DOHH2 (cell line): ENCODE results near the gene TLE7.

ENCODE experiments used
- H3F3A ChIP-seq: fragments of 200-600 bp; sonication (generic), shearing (Covaris generic); 2 replicates; pipeline ENCODE4 v1.6.0; 2016; ENCODE audit warnings: antibody characterized with exemption, mild to moderate bottlenecking; ENCODE audit not compliant: control insufficient read depth, insufficient read depth
- H3K27ac ChIP-seq: fragments of 200-600 bp; sonication (generic); 2 replicates; pipeline ENCODE4 v1.5.1; 2014; ENCODE audit warnings: low read depth, mild to moderate bottlenecking, low read length, moderate library complexity
- H3K27me3 ChIP-seq: fragments of 200-600 bp; sonication (generic); 2 replicates; pipeline ENCODE4 v1.6.1; 2014; ENCODE audit warnings: mild to moderate bottlenecking, low read length, mixed read lengths; ENCODE audit not compliant: control insufficient read depth
- H3K36me3 ChIP-seq: fragments of 200-600 bp; sonication (generic); 2 replicates; pipeline ENCODE4 v1.6.1; 2014; ENCODE audit warnings: mild to moderate bottlenecking, low read length, moderate library complexity, mixed read lengths; ENCODE audit not compliant: control insufficient read depth
- H3K4me1 ChIP-seq: fragments of 200-600 bp; sonication (generic); 2 replicates; pipeline ENCODE4 v1.6.1; 2014; ENCODE audit warnings: mild to moderate bottlenecking, low read length, mixed read lengths; ENCODE audit not compliant: control insufficient read depth
- H3K4me2 ChIP-seq: fragments of 200-600 bp; sonication (generic); 2 replicates; pipeline ENCODE4 v1.6.0; 2014; ENCODE audit warnings: mild to moderate bottlenecking, low read length, moderate library complexity
- H3K4me3 ChIP-seq: fragments of 200-600 bp; sonication (generic); 2 replicates; pipeline ENCODE4 v1.5.1; 2014; ENCODE audit warnings: mild to moderate bottlenecking, low read length, mixed read lengths
- H3K79me2 ChIP-seq: fragments of 200-600 bp; sonication (generic); 2 replicates; pipeline ENCODE4 v1.6.1; 2014; ENCODE audit warnings: mild to moderate bottlenecking, low read length, mixed read lengths; ENCODE audit not compliant: control insufficient read depth
- H3K9me2 ChIP-seq: fragments of 200-600 bp; sonication (generic); replicated peaks from 2 replicates; pipeline ENCODE4 v1.6.1; 2014; ENCODE audit warnings: mild to moderate bottlenecking, low read length, mixed read lengths; ENCODE audit not compliant: control insufficient read depth
- H3K9me3 ChIP-seq: fragments of 200-600 bp; sonication (generic); 2 replicates; pipeline ENCODE4 v1.6.1; 2014; ENCODE audit warnings: antibody characterized with exemption, low read length, mixed read lengths; ENCODE audit not compliant: control insufficient read depth, insufficient read depth
- H4K20me1 ChIP-seq: fragments of 200-600 bp; sonication (generic); 2 replicates; pipeline ENCODE4 v1.6.0; 2014; ENCODE audit warnings: low read depth, mild to moderate bottlenecking, antibody characterized with exemption, low read length, moderate library complexity; ENCODE audit not compliant: control insufficient read depth, insufficient read depth
- CTCF ChIP-seq: fragments of 200-600 bp; sonication (generic); IDR thresholded peaks from one replicate; pipeline ENCODE4 v1.5.1; 2014; ENCODE audit warnings: antibody characterized with exemption, mild to moderate bottlenecking, low read depth, low read length; ENCODE audit not compliant: poor library complexity, severe bottlenecking
- EZH2phosphoT487 ChIP-seq: fragments of 200-600 bp; sonication (generic); IDR thresholded peaks from 2 replicates; pipeline ENCODE4 v1.6.1; 2017; ENCODE audit warnings: borderline replicate concordance, mild to moderate bottlenecking, antibody characterized with exemption, low read length, moderate library complexity, mixed read lengths

TLE7 gene

GRCh38 chr16:71436473-71436872 is 5.4 kb downstream of the TLE7 start:
- no peaks in the 10 kb centered on the region for H3K4me1 ChIP-seq
- H3K4me2 ChIP-seq, result no peak overlapping the region
- no peaks in the 10 kb centered on the region for H3K79me2 ChIP-seq
- no peak overlapping the region for H3K27ac ChIP-seq
- H3K9me2 ChIP-seq, result no peaks in the 10 kb centered on the region
- no peaks in the 10 kb centered on the region for H3K9me3 ChIP-seq
- H3K36me3 ChIP-seq, result no peaks in the 10 kb centered on the region
- TF ChIP-seq CTCF, result no peak
- TF ChIP-seq EZH2phosphoT487, result no peak
- no peaks in the 10 kb centered on the region for H4K20me1 ChIP-seq
- H3F3A ChIP-seq, result no peaks in the 10 kb centered on the region
- H3K4me3 ChIP-seq, result no peak overlapping the region
- H3K27me3 ChIP-seq, result no peaks in the 10 kb centered on the region

- H3K4me2 ChIP-seq, result no peak overlapping the region
- H4K20me1 ChIP-seq, result no peaks in the 10 kb centered on the region
- H3K4me1 ChIP-seq, result no peaks in the 10 kb centered on the region
- no peaks in the 10 kb centered on the region for H3K79me2 ChIP-seq
- H3K27ac ChIP-seq, result no peak overlapping the region
- no peaks in the 10 kb centered on the region for H3K36me3 ChIP-seq
- H3K9me3 ChIP-seq, result peaks cover 5% of the 10 kb centered on the region; the same call in 1 of the 2 replicates
- H3F3A ChIP-seq, result no peaks in the 10 kb centered on the region
- H3K9me2 ChIP-seq, result no peaks in the 10 kb centered on the region
- no peaks in the 10 kb centered on the region for H3K27me3 ChIP-seq
- no peak overlapping the region for H3K4me3 ChIP-seq
- no peak for TF ChIP-seq EZH2phosphoT487
- no peak for TF ChIP-seq CTCF
Observed at GRCh38 chr16:71432906-71433305, 8.9 kb downstream of the TLE7 start.

- Histone ChIP-seq H3K79me2 (no peaks in the 10 kb centered on the region), H3K36me3 (no peaks in the 10 kb centered on the region), H3K4me2 (no peak overlapping the region), H3K27ac (no peak overlapping the region), H3K9me3 (peaks cover 5% of the 10 kb centered on the region; the same call in 1 of the 2 replicates), H3F3A (no peaks in the 10 kb centered on the region), H3K9me2 (no peaks in the 10 kb centered on the region), H3K4me3 (no peak overlapping the region), H4K20me1 (no peaks in the 10 kb centered on the region), H3K4me1 (no peaks in the 10 kb centered on the region), H3K27me3 (no peaks in the 10 kb centered on the region)
- TF ChIP-seq EZH2phosphoT487 (no peak), CTCF (no peak)
Observed at GRCh38 chr16:71431991-71432390, 9.9 kb downstream of the TLE7 start.
